HepG2 (cell line): ENCODE measurements around the gene USP7. TPM values are rescaled to one million over a fixed set of nuclear protein-coding genes. Genes with fewer than 3 reads are reported as not detected.
A peak's percentile ranks its signal among the peaks of the same experiment; 100 is the strongest.

Source experiments
- ARNT ChIP-seq: fragments of 450-650 bp; IDR thresholded peaks from 2 replicates; pipeline ENCODE4 v1.6.1; 2017
- EED ChIP-seq: sonication (generic); formaldehyde crosslinking; IDR thresholded peaks from 2 replicates; pipeline ENCODE4 v1.5.0; 2020; ENCODE audit warnings: mild to moderate bottlenecking, missing genetic modification reagents
- ELF1 ChIP-seq: sonication (generic); formaldehyde crosslinking; IDR thresholded peaks from 2 replicates; pipeline ENCODE4 v1.4.0; 2020; ENCODE audit warnings: missing genetic modification reagents
- GFI1 ChIP-seq: sonication (generic); formaldehyde crosslinking; IDR thresholded peaks from 2 replicates; pipeline ENCODE4 v1.5.0; 2020; ENCODE audit warnings: missing genetic modification reagents, mild to moderate bottlenecking, borderline replicate concordance
- MAF1 ChIP-seq: sonication (generic); formaldehyde crosslinking; IDR thresholded peaks from 2 replicates; pipeline ENCODE4 v1.5.0; 2020; ENCODE audit warnings: missing genetic modification reagents, borderline replicate concordance
- NFYC ChIP-seq: IDR thresholded peaks from 2 replicates; pipeline ENCODE4 v1.6.1; 2016; ENCODE audit warnings: missing genetic modification reagents, missing compliant biosample characterization
- SNRNP70 ChIP-seq: fragments of 200-400 bp; formaldehyde crosslinking; IDR thresholded peaks from 2 replicates; pipeline ENCODE4 v1.6.1; 2017; ENCODE audit warnings: mild to moderate bottlenecking, low read depth, low read length, moderate library complexity
- SPEN ChIP-seq: sonication (generic); formaldehyde crosslinking; IDR thresholded peaks from 2 replicates; pipeline ENCODE4 v1.5.1; 2020; ENCODE audit warnings: low read depth, mild to moderate bottlenecking, missing genetic modification reagents
- TAF15 ChIP-seq: fragments of 200-400 bp; formaldehyde crosslinking; IDR thresholded peaks from one replicate; pipeline ENCODE4 v1.6.1; 2018; ENCODE audit warnings: mild to moderate bottlenecking, low read depth, low read length; ENCODE audit not compliant: poor library complexity, severe bottlenecking
- TEAD3 ChIP-seq: optimal IDR thresholded peaks from 2 replicates; pipeline ENCODE3; 2016; ENCODE audit warnings: borderline replicate concordance
- TSC22D2 ChIP-seq: sonication (generic); formaldehyde crosslinking; IDR thresholded peaks from 2 replicates; pipeline ENCODE4 v1.5.1; 2020; ENCODE audit warnings: missing genetic modification reagents, mild to moderate bottlenecking, borderline replicate concordance
- ZNF546 ChIP-seq: sonication (generic); formaldehyde crosslinking; conservative IDR thresholded peaks from 2 replicates; pipeline ENCODE4 v1.8.1; 2023; ENCODE audit warnings: mild to moderate bottlenecking, missing genetic modification reagents
- ZNF605 ChIP-seq: sonication (generic); formaldehyde crosslinking; IDR thresholded peaks from 2 replicates; pipeline ENCODE4 v1.8.0; 2022; ENCODE audit warnings: mild to moderate bottlenecking, missing genetic modification reagents
- ZNF703 ChIP-seq: sonication (generic); formaldehyde crosslinking; IDR thresholded peaks from 2 replicates; pipeline ENCODE4 v1.5.1; 2020; ENCODE audit warnings: missing genetic modification reagents, mild to moderate bottlenecking, moderate library complexity, borderline replicate concordance
- polyA plus RNA-seq, 8 experiments: library from polyadenylated mRNA; depleted of rRNA in 3 of 8; stranded (reverse) in 7 of 8; unstranded in 1 of 8; fragments of >200 nt; fragmentation: Illumina TruSeq in 4 of 8; extraction: Trizol in 4 of 8; gene quantifications; 2 replicates each; pipeline versions ENCODE4 v1.2.1 to v1.2.3, GENCODE V29; 2011 to 2016; ENCODE audit warnings: low read depth in 4 of 8, missing spikeins in 1 of 8, mixed read lengths in 1 of 8; ENCODE audit not compliant: insufficient read depth in 1 of 8
- total RNA-seq, 5 experiments: library from RNA; depleted of rRNA; stranded (reverse); fragments of >200 nt; fragmentation: Illumina TruSeq; extraction: Trizol; gene quantifications; 2 replicates each; pipeline ENCODE4 v1.2.3, GENCODE V29; 2016; ENCODE audit warnings: low read depth in 1 of 5
- TF ChIP-seq, protein P1 (sequence below): IDR thresholded peaks from 2 replicates; pipeline ENCODE4 v1.6.1; 2016
- TF ChIP-seq, protein P2 (sequence below): sonication (generic); formaldehyde crosslinking; IDR thresholded peaks from 2 replicates; pipeline ENCODE4 v1.5.1; 2020; ENCODE audit warnings: missing genetic modification reagents, mild to moderate bottlenecking, borderline replicate concordance
- TF ChIP-seq, protein P3 (sequence below): fragments of 450-650 bp; IDR thresholded peaks from 2 replicates; pipeline ENCODE4 v1.6.1; 2017
- TF ChIP-seq, protein P4 (sequence below): sonication (generic); formaldehyde crosslinking; IDR thresholded peaks from 2 replicates; pipeline ENCODE4 v1.8.0; 2022; ENCODE audit warnings: missing genetic modification reagents, mild to moderate bottlenecking, inconsistent platforms, borderline replicate concordance
- TF ChIP-seq, protein P5 (sequence below): sonication (generic); formaldehyde crosslinking; IDR thresholded peaks from 2 replicates; pipeline ENCODE4 v1.5.1; 2020; ENCODE audit warnings: mild to moderate bottlenecking, missing genetic modification reagents

Gene USP7
- total and polyA plus RNA-seq, 2 of the 13 experiments (the other 11 are each of a cell fraction or from before 2014, with no cell fraction given) = 52.5 to 173 TPM

DNA sequence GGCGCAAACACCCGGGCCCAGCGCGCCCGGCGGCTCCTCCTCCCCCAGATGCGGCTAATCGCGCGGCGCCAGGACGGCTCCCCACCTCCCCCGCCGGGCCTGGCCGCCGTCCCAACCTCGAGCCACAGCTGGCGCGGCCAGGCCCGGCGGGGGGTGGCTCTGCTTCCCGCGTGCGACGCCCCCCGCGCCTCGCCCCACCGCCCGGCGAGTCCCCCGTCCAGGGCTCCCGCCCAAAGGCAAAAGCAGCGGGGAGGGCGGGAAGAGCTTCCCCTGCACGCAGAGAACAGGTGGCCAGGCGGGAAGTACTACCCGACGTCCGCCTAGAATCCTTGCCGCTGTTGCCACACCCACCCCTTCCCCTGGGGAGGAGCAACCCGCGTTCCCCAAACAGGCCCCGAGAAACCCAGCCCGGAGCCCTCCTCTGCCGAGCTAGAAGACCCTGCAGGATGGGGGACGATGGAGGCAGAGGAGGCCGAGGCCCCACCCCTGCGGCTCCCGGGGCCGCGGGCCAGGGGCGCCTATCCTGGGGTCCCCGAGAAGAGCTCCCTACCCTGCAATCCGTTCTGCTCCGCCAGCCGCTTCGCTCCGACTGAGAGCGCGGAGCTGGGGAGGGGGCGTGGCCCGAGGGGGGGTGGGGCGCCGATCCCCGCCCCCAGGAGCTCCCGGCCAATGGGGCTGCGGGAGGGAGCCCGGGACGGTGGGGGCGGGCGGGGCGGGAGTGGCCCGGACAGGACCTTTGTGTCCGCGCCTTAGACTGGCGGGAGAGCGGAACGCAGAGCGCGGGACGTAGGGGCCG is 95.1 kb downstream of the USP7 start, which contains the start of gene CARHSP1 (continued):
- no peak for TF ChIP-seq TEAD3
- no peak; the same call in 1 of the 2 replicates for TF ChIP-seq ELF1 (CRISPR knock-in tag)
- no peak for TF ChIP-seq TSC22D2
- TF ChIP-seq, protein P1, sequence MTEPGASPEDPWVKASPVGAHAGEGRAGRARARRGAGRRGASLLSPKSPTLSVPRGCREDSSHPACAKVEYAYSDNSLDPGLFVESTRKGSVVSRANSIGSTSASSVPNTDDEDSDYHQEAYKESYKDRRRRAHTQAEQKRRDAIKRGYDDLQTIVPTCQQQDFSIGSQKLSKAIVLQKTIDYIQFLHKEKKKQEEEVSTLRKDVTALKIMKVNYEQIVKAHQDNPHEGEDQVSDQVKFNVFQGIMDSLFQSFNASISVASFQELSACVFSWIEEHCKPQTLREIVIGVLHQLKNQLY (CRISPR knock-in tag) = no peak; the same call in 1 of the 2 replicates
- TF ChIP-seq GFI1 (CRISPR knock-in tag) = no peak
- peak; percentile 80; the same call in 1 of the 2 replicates for TF ChIP-seq EED (CRISPR knock-in tag)
- peak; percentile 97 for TF ChIP-seq ZNF605 (CRISPR knock-in tag)
- TF ChIP-seq ZNF546 (CRISPR knock-in tag) = peak; percentile 59; the same call in 1 of the 2 replicates
- TF ChIP-seq, protein P2, sequence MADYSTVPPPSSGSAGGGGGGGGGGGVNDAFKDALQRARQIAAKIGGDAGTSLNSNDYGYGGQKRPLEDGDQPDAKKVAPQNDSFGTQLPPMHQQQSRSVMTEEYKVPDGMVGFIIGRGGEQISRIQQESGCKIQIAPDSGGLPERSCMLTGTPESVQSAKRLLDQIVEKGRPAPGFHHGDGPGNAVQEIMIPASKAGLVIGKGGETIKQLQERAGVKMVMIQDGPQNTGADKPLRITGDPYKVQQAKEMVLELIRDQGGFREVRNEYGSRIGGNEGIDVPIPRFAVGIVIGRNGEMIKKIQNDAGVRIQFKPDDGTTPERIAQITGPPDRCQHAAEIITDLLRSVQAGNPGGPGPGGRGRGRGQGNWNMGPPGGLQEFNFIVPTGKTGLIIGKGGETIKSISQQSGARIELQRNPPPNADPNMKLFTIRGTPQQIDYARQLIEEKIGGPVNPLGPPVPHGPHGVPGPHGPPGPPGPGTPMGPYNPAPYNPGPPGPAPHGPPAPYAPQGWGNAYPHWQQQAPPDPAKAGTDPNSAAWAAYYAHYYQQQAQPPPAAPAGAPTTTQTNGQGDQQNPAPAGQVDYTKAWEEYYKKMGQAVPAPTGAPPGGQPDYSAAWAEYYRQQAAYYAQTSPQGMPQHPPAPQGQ (CRISPR knock-in tag) = no peak
- TF ChIP-seq, protein P3, sequence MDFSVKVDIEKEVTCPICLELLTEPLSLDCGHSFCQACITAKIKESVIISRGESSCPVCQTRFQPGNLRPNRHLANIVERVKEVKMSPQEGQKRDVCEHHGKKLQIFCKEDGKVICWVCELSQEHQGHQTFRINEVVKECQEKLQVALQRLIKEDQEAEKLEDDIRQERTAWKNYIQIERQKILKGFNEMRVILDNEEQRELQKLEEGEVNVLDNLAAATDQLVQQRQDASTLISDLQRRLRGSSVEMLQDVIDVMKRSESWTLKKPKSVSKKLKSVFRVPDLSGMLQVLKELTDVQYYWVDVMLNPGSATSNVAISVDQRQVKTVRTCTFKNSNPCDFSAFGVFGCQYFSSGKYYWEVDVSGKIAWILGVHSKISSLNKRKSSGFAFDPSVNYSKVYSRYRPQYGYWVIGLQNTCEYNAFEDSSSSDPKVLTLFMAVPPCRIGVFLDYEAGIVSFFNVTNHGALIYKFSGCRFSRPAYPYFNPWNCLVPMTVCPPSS = no peak
- TF ChIP-seq, protein P4, sequence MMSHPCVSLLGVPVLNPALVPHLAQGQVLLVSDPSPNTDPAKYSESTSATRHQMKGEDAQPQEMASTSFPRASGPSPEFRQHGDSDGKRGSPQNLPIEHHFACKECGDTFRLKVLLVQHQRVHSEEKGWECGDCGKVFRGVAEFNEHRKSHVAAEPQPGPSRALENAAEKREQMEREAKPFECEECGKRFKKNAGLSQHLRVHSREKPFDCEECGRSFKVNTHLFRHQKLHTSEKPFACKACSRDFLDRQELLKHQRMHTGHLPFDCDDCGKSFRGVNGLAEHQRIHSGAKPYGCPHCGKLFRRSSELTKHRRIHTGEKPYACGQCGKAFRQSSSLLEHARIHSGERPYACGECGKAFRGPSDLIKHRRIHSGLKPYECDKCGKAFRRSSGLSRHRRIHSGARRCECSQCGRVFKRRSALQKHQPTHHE (CRISPR knock-in tag) = no peak; the same call in 1 of the 2 replicates
- peak; percentile 58; the same call in 1 of the 2 replicates for TF ChIP-seq ZNF703 (CRISPR knock-in tag)
- peak; percentile 76 for TF ChIP-seq SPEN (CRISPR knock-in tag)
- TF ChIP-seq TAF15 = peak; percentile 67
- TF ChIP-seq, protein P5, sequence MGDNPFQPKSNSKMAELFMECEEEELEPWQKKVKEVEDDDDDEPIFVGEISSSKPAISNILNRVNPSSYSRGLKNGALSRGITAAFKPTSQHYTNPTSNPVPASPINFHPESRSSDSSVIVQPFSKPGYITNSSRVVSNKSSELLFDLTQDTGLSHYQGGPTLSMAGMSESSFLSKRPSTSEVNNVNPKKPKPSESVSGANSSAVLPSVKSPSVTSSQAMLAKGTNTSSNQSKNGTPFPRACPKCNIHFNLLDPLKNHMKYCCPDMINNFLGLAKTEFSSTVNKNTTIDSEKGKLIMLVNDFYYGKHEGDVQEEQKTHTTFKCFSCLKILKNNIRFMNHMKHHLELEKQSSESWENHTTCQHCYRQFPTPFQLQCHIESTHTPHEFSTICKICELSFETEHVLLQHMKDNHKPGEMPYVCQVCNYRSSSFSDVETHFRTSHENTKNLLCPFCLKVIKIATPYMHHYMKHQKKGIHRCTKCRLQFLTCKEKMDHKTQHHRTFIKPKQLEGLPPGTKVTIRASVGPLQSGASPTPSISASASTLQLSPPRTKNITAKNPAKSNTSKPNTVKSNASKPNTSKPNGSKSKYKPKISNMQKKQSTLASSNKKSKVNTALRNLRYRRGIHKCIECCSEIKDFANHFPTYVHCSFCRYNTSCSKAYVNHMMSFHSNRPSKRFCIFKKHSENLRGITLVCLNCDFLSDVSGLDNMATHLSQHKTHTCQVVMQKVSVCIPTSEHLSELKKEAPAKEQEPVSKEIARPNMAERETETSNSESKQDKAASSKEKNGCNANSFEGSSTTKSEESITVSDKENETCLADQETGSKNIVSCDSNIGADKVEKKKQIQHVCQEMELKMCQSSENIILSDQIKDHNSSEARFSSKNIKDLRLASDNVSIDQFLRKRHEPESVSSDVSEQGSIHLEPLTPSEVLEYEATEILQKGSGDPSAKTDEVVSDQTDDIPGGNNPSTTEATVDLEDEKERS (CRISPR knock-in tag) = no peak; the same call in 1 of the 2 replicates
- TF ChIP-seq SNRNP70 = no peak
- TF ChIP-seq ARNT = no peak
- TF ChIP-seq NFYC (CRISPR knock-in tag) = peak; percentile 70
- no peak; the same call in none of the 2 replicates for TF ChIP-seq MAF1
